ENCODE data around the gene ARAP1.

DNA sequence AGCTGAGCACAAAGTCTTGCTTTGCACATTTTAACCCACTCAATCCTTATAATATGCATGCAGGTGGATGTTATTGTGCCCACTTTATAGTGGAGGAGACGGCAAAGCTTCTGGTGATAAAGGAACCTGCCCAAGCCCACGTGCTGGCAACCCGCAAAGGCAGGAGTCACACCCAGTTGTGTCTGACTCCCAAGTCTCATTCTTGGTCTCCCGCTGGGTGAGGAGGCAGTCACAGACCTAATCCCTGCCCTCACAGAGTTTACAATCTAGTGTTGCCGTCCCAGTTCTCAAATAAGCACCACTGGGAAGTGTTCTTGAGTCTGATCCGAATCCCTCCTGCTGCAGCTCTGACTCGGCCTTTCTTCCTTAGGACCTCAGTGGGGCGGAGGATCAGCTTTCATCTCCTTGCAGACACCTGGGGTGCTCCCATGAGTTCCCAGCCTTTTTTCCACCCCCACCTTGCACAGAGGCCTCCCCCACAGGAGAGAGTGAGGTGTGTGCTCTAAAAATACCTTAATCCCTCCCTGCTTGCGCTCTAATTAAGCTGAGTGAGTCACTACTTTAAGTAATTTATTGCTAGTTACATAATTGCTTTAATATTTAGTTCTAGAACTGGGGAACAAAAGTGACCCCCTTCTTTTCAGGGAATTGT lies 93.1 kb downstream of the ARAP1 start:
- TF ChIP-seq, protein P1, sequence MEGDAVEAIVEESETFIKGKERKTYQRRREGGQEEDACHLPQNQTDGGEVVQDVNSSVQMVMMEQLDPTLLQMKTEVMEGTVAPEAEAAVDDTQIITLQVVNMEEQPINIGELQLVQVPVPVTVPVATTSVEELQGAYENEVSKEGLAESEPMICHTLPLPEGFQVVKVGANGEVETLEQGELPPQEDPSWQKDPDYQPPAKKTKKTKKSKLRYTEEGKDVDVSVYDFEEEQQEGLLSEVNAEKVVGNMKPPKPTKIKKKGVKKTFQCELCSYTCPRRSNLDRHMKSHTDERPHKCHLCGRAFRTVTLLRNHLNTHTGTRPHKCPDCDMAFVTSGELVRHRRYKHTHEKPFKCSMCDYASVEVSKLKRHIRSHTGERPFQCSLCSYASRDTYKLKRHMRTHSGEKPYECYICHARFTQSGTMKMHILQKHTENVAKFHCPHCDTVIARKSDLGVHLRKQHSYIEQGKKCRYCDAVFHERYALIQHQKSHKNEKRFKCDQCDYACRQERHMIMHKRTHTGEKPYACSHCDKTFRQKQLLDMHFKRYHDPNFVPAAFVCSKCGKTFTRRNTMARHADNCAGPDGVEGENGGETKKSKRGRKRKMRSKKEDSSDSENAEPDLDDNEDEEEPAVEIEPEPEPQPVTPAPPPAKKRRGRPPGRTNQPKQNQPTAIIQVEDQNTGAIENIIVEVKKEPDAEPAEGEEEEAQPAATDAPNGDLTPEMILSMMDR (conservative IDR thresholded peaks at IDR 0.05; ENCODE audit: low read depth, low read length), result no peak
- no peak for TF ChIP-seq EZH2 (IDR thresholded peaks at IDR 0.05; ENCODE audit: borderline replicate concordance, low read depth, low read length, poor library complexity, severe bottlenecking)

Data from A673 (cell line).